Myocyte (in vitro differentiated cells): ENCODE data around the gene STEAP4. TPM values are rescaled to one million over a fixed set of nuclear protein-coding genes. Genes with fewer than 3 reads are reported as not detected.
"Not testable (repeated sequence)": the region's sequence is repeated elsewhere in the genome, so short reads cannot be mapped to it uniquely, and the experiment has no call there.

Source experiments
- DNase-seq: peaks from one replicate; pipeline ENCODE4 v3.0.0-alpha.2; 2012; ENCODE audit warnings: low read depth
- total RNA-seq: library from RNA; depleted of rRNA; stranded (reverse); fragments of >200 nt; gene quantifications from 2 replicates; pipeline ENCODE4 v1.2.3, GENCODE V29; 2014

STEAP4 gene
- total RNA-seq, 1 donor from 2014 or later, result 0.11 TPM

GRCh38 chr7:88269586-88269985 is 37.1 kb downstream of the STEAP4 start:
- no peak for DNase-seq

GRCh38 chr7:88268858-88269257 is 37.8 kb downstream of the STEAP4 start:
- no peak for DNase-seq

GRCh38 chr7:88268051-88268450 is 38.6 kb downstream of the STEAP4 start:
- DNase-seq, result no peak

- DNase-seq, result no peak
Measured at GRCh38 chr7:88267421-88267820, 39.3 kb downstream of the STEAP4 start.

GRCh38 chr7:88264987-88265386 is 41.7 kb downstream of the STEAP4 start:
- peak; percentile 24 for DNase-seq

- no peak for DNase-seq
Measured at GRCh38 chr7:88262562-88262961, 44.1 kb downstream of the STEAP4 start.

- DNase-seq, result no peak
Measured at GRCh38 chr7:88260719-88261118, 46.0 kb downstream of the STEAP4 start.

- no peak for DNase-seq
Measured at GRCh38 chr7:88259656-88260380, 46.9 kb downstream of the STEAP4 start.

GRCh38 chr7:88258296-88258695 is 48.4 kb downstream of the STEAP4 start:
- DNase-seq, result not testable (repeated sequence)

- no peak for DNase-seq
Measured at GRCh38 chr7:88256906-88257305, 49.8 kb downstream of the STEAP4 start.

GRCh38 chr7:88254721-88255424 is 51.8 kb downstream of the STEAP4 start:
- DNase-seq, result no peak

- DNase-seq, result no peak
Measured at GRCh38 chr7:88253640-88254039, 53.1 kb downstream of the STEAP4 start.

GRCh38 chr7:88244258-88244657 is 62.4 kb downstream of the STEAP4 start:
- no peak for DNase-seq

- peak; percentile 73 for DNase-seq
Measured at GRCh38 chr7:88243345-88243909, 63.3 kb downstream of the STEAP4 start.

- no peak for DNase-seq
Measured at GRCh38 chr7:88239852-88240251, 66.8 kb downstream of the STEAP4 start.

GRCh38 chr7:88233828-88234227 is 72.9 kb downstream of the STEAP4 start:
- no peak for DNase-seq

GRCh38 chr7:88230646-88231045 is 76.0 kb downstream of the STEAP4 start:
- no peak for DNase-seq

GRCh38 chr7:88229302-88229995 is 77.2 kb downstream of the STEAP4 start:
- DNase-seq, result no peak

GRCh38 chr7:88226886-88227516 is 79.7 kb downstream of the STEAP4 start:
- peak; percentile 10 for DNase-seq

GRCh38 chr7:88226201-88226600 is 80.5 kb downstream of the STEAP4 start:
- DNase-seq, result no peak

- DNase-seq, result peak; percentile 16
Measured at GRCh38 chr7:88224601-88225275, 82.0 kb downstream of the STEAP4 start.
